ENCODE data around the gene FZD2.

FZD2 gene

GRCh38 chr17:44556166-44556831 is 985 bp upstream of the FZD2 start:
- no peak for TF ChIP-seq CTCF (IDR thresholded peaks at IDR 0.05; ENCODE audit: control extremely low read depth, extremely low read depth, low read depth, missing control alignments)
- POLR2A ChIA-PET: no interaction called here
- peak; percentile 78 for DNase-seq (ENCODE audit: extremely low spot score)
- CTCF ChIA-PET: interaction anchor here (1.5 kb wide), 1 partner anchor 8 kb away, joined by 3 read pairs; no protein-coding TSS in a partner anchor

GRCh38 chr17:44557651-44558285 is 484 bp downstream of the FZD2 start:
- ChIA-PET POLR2A (no interaction called here), CTCF (no interaction called here)
- no peak for DNase-seq (ENCODE audit: extremely low spot score)
- TF ChIP-seq CTCF (IDR thresholded peaks at IDR 0.05; ENCODE audit: control extremely low read depth, extremely low read depth, low read depth, missing control alignments): no peak

GRCh38 chr17:44558334-44558709 is 1.0 kb downstream of the FZD2 start:
- TF ChIP-seq CTCF (IDR thresholded peaks at IDR 0.05; ENCODE audit: control extremely low read depth, extremely low read depth, low read depth, missing control alignments): no peak
- DNase-seq (ENCODE audit: extremely low spot score): no peak
- ChIA-PET POLR2A (no interaction called here), CTCF (no interaction called here)

- DNase-seq (ENCODE audit: extremely low spot score): no peak
- ChIA-PET POLR2A (no interaction called here), CTCF (no interaction called here)
- no peak for TF ChIP-seq CTCF (IDR thresholded peaks at IDR 0.05; ENCODE audit: control extremely low read depth, extremely low read depth, low read depth, missing control alignments)
Observed at GRCh38 chr17:44558710-44559633, 1.7 kb downstream of the FZD2 start.

- no peak for DNase-seq (ENCODE audit: extremely low spot score)
- POLR2A ChIA-PET: no interaction called here
- TF ChIP-seq CTCF (IDR thresholded peaks at IDR 0.05; ENCODE audit: control extremely low read depth, extremely low read depth, low read depth, missing control alignments): no peak
- CTCF ChIA-PET: no interaction called here
Observed at GRCh38 chr17:44559634-44560554, 2.6 kb downstream of the FZD2 start.

GRCh38 chr17:44561237-44561623 is 3.9 kb downstream of the FZD2 start:
- no peak for TF ChIP-seq CTCF (IDR thresholded peaks at IDR 0.05; ENCODE audit: control extremely low read depth, extremely low read depth, low read depth, missing control alignments)
- ChIA-PET POLR2A (no interaction called here), CTCF (interaction anchor here (1.0 to 1.2 kb wide), 3 partner anchors 8 to 27 kb away, joined by 3 read pairs; no protein-coding TSS in a partner anchor)
- DNase-seq (ENCODE audit: extremely low spot score): no peak

All from GM10248 (cell line).